HCT116 (cell line): ENCODE results near the gene GZMH. TPM values are rescaled to one million over a fixed set of nuclear protein-coding genes. Genes with fewer than 3 reads are reported as not detected.

Experiments used
- ATAC-seq: fragments of 200-7000 bp; cut with Tn5 transposase; 2 replicates; pipeline ENCODE4 v1.9.1; 2020; ENCODE audit warnings: mild to moderate bottlenecking, moderate library complexity
- BruUV-seq: library from RNA; stranded (reverse); fragments of 400-500 nt; replicated peaks from 2 replicates; lab custom pipeline; 2021; lab: Mats Ljungman, UMichigan
- CTCF ChIA-PET: fragments of 300-600 bp; sonication (Branson Sonifier 250); formaldehyde crosslinking; loops from one replicate; lab custom pipeline; 2021; ENCODE audit warnings: antibody characterized with exemption; lab: Charles Lee
- POLR2A ChIA-PET: fragments of 300-600, 350-600 bp; sonication (Branson Sonifier 250); formaldehyde crosslinking; loops from one replicate; lab custom pipeline; 2021; ENCODE audit warnings: antibody characterized with exemption; lab: Charles Lee
- RAD21 ChIA-PET, 2 experiments: fragments of 300-600 bp; sonication (Branson Sonifier 250); formaldehyde crosslinking; loops; one replicate each; lab custom pipeline; 2023; ENCODE audit warnings: low total read pairs in 2 of 2; ENCODE audit not compliant: uncharacterized antibody in 2 of 2, unreplicated experiment in 2 of 2, low non-redundant PET in 1 of 2; lab: Charles Lee
- DNase-seq: peaks from one replicate; pipeline ENCODE4 v3.0.0-alpha.2; 2010; ENCODE audit warnings: low read depth, low spot score
- H2AFZ ChIP-seq: fragments of 200-600 bp; shearing (Covaris generic), sonication (generic); 2 replicates; pipeline ENCODE4 v1.6.1; 2017; ENCODE audit warnings: low read depth, mixed run types, mixed read lengths, antibody characterized with exemption, low read length; ENCODE audit not compliant: poor library complexity, severe bottlenecking
- H3K27ac ChIP-seq: 2 replicates; pipeline ENCODE4 v1.5.1; 2012; ENCODE audit warnings: low read depth, low read length
- H3K27me3 ChIP-seq: fragments of 200-600 bp; sonication (generic); 2 replicates; pipeline ENCODE4 v1.6.1; 2016; ENCODE audit warnings: mixed run types, low read length, mixed read lengths; ENCODE audit not compliant: insufficient read depth
- H3K36me3 ChIP-seq, 2 experiments: fragments of 200-500 bp in 1 of 2; fragments of 200-600 bp in 1 of 2; sonication (Bioruptor generic) in 1 of 2; sonication (generic) in 1 of 2; 2 replicates each; pipeline versions ENCODE4 v1.5.1 to v1.6.1; 2014 to 2016; ENCODE audit warnings: low read length in 2 of 2, inconsistent platforms in 1 of 2, mixed read lengths in 1 of 2, mixed run types in 1 of 2; ENCODE audit not compliant: insufficient read depth in 2 of 2, control insufficient read depth in 1 of 2
- H3K4me1 ChIP-seq, 2 experiments: fragments of 200-600 bp in 1 of 2; sonication (generic) in 1 of 2; 2 replicates each; pipeline versions ENCODE4 v1.5.1 to v1.6.1; 2012 to 2017; ENCODE audit warnings: low read length in 2 of 2, inconsistent platforms in 1 of 2, mild to moderate bottlenecking in 1 of 2, mixed read lengths in 1 of 2, mixed run types in 1 of 2, moderate library complexity in 1 of 2; ENCODE audit not compliant: insufficient read depth in 2 of 2, control insufficient read depth in 1 of 2
- H3K4me2 ChIP-seq: fragments of 200-600 bp; sonication (generic); 2 replicates; pipeline ENCODE4 v1.6.1; 2017; ENCODE audit warnings: mixed run types, low read length, mixed read lengths
- H3K4me3 ChIP-seq, 2 experiments: fragments of 200-600 bp in 1 of 2; sonication (generic) in 1 of 2; replicated peaks in 1 of 2; 2 replicates each; pipeline ENCODE4 v1.5.1; 2011 to 2016; ENCODE audit warnings: low read length in 2 of 2, control low read depth in 1 of 2, low read depth in 1 of 2, mild to moderate bottlenecking in 1 of 2, mixed read lengths in 1 of 2, mixed run types in 1 of 2
- H3K79me2 ChIP-seq: fragments of 200-600 bp; sonication (generic); 2 replicates; pipeline ENCODE4 v1.6.1; 2017; ENCODE audit warnings: mild to moderate bottlenecking, mixed run types, low read length, moderate library complexity, mixed read lengths; ENCODE audit not compliant: insufficient read depth
- H3K9ac ChIP-seq: fragments of 200-600 bp; sonication (generic); 2 replicates; pipeline ENCODE4 v1.6.1; 2016; ENCODE audit warnings: low read length, mixed read lengths
- H3K9me2 ChIP-seq: fragments of 200-600 bp; sonication (generic), shearing (Covaris generic); 2 replicates; pipeline ENCODE4 v1.6.1; 2017; ENCODE audit warnings: mixed run types, mild to moderate bottlenecking, moderate library complexity; ENCODE audit not compliant: insufficient read depth
- H3K9me3 ChIP-seq, 2 experiments: fragments of 200-500 bp in 1 of 2; fragments of 200-600 bp in 1 of 2; sonication (Bioruptor generic) in 1 of 2; sonication (generic) in 1 of 2; 2 replicates each; pipeline ENCODE4 v1.6.1; 2014 to 2017; ENCODE audit warnings: low read length in 2 of 2, mixed read lengths in 2 of 2, inconsistent platforms in 1 of 2, low read depth in 1 of 2, mild to moderate bottlenecking in 1 of 2, mixed run types in 1 of 2, moderate library complexity in 1 of 2; ENCODE audit not compliant: control insufficient read depth in 1 of 2, insufficient read depth in 1 of 2
- H4K20me1 ChIP-seq: fragments of 200-600 bp; sonication (generic), shearing (Covaris generic); 2 replicates; pipeline ENCODE4 v1.6.1; 2017; ENCODE audit warnings: mixed run types, mild to moderate bottlenecking, moderate library complexity; ENCODE audit not compliant: insufficient read depth
- ATF3 ChIP-seq: IDR thresholded peaks from 2 replicates; pipeline ENCODE4 v1.6.1; 2012
- FOSL1 ChIP-seq: IDR thresholded peaks from 2 replicates; pipeline ENCODE4 v1.6.1; 2012; ENCODE audit warnings: low read depth
- JUND ChIP-seq: IDR thresholded peaks from 2 replicates; pipeline ENCODE4 v1.6.1; 2012
- POLR2AphosphoS5 ChIP-seq: IDR thresholded peaks from 2 replicates; pipeline ENCODE4 v1.6.1; 2011; ENCODE audit warnings: mild to moderate bottlenecking, low read depth, low read length, moderate library complexity
- RAD21 ChIP-seq: IDR thresholded peaks from 2 replicates; pipeline ENCODE4 v1.6.1; 2012; ENCODE audit warnings: low read depth, mild to moderate bottlenecking
- REST ChIP-seq: IDR thresholded peaks from 2 replicates; pipeline ENCODE4 v1.6.1; 2012; ENCODE audit warnings: low read depth
- TCF7L2 ChIP-seq: IDR thresholded peaks from 2 replicates; pipeline ENCODE4 v1.7.0; 2011; ENCODE audit warnings: borderline replicate concordance, inconsistent platforms; ENCODE audit not compliant: insufficient read depth, insufficient read length; ENCODE audit errors: extremely low read depth
- ZBTB33 ChIP-seq: IDR thresholded peaks from 2 replicates; pipeline ENCODE4 v1.6.1; 2011; ENCODE audit warnings: mild to moderate bottlenecking, low read length, moderate library complexity; ENCODE audit not compliant: insufficient replicate concordance; ENCODE audit errors: extremely low read depth
- intact Hi-C: fragments of 100-400 bp; cut with micrococcal nuclease; formaldehyde crosslinking; loops from 2 replicates; pipeline ENCODE4 v1.10.0; 2022
- total RNA-seq: library from RNA; stranded (reverse); gene quantifications from one replicate; pipeline ENCODE4 v1.2.1, GENCODE V29; 2021; ENCODE audit not compliant: unreplicated experiment

Gene GZMH
- total RNA-seq, 1 experiment from 2014 or later: not detected

GRCh38 chr14:24631749-24632335 lies 22.4 kb upstream of the GZMH start (continued):
- TF ChIP-seq ZBTB33 (no peak), ATF3 (no peak)

- no TSS peak for BruUV-seq
- no peak for DNase-seq
- no peak for ATAC-seq
- no peak overlapping the region for H3K27ac ChIP-seq
- H3K4me1 ChIP-seq: no peaks in the 10 kb centered on the region; a peak in 1 of 4 replicates
- CTCF ChIA-PET: no interaction called here
- H3K36me3 ChIP-seq: no peaks in the 10 kb centered on the region
- H3K27me3 ChIP-seq: no peaks in the 10 kb centered on the region
- H2AFZ ChIP-seq: no peak overlapping the region
- no peak overlapping the region for H3K4me2 ChIP-seq
- H3K9ac ChIP-seq: no peak overlapping the region
- H3K4me3 ChIP-seq: no peak overlapping the region
- TF ChIP-seq POLR2AphosphoS5 (no peak), REST (no peak), FOSL1 (no peak), TCF7L2 (peak; percentile 49), RAD21 (no peak), JUND (no peak)
- H3K9me2 ChIP-seq: no peaks in the 10 kb centered on the region
- POLR2A ChIA-PET: no interaction called here
- RAD21 ChIA-PET: no interaction called here
- no peaks in the 10 kb centered on the region for H3K79me2 ChIP-seq
- intact Hi-C loops: no loop called here
- no peaks in the 10 kb centered on the region for H4K20me1 ChIP-seq
- no peaks in the 10 kb centered on the region for H3K9me3 ChIP-seq
Measured at GRCh38 chr14:24630872-24631477, 21.5 kb upstream of the GZMH start.
